NOMO-1 treated with dmso at 0.1 percent for 144 hours (cell line): Measurements from ENCODE around the gene NRIP1.
"Not testable (repeated sequence)": the region's sequence is repeated elsewhere in the genome, so short reads cannot be mapped to it uniquely, and the experiment has no call there.

Source experiments
- DNase-seq: peaks from one replicate; lab custom pipeline; 2025; ENCODE audit not compliant: unreplicated experiment; lab: John Stamatoyannopoulos, UW

NRIP1 gene

GRCh38 chr21:14981246-14981645 lies 83.6 kb downstream of the NRIP1 start:
- DNase-seq, result no peak

- DNase-seq, result no peak
Measured at GRCh38 chr21:14979264-14979663, 85.5 kb downstream of the NRIP1 start.

GRCh38 chr21:14977814-14978213 lies 87.0 kb downstream of the NRIP1 start:
- DNase-seq, result no peak

DNA sequence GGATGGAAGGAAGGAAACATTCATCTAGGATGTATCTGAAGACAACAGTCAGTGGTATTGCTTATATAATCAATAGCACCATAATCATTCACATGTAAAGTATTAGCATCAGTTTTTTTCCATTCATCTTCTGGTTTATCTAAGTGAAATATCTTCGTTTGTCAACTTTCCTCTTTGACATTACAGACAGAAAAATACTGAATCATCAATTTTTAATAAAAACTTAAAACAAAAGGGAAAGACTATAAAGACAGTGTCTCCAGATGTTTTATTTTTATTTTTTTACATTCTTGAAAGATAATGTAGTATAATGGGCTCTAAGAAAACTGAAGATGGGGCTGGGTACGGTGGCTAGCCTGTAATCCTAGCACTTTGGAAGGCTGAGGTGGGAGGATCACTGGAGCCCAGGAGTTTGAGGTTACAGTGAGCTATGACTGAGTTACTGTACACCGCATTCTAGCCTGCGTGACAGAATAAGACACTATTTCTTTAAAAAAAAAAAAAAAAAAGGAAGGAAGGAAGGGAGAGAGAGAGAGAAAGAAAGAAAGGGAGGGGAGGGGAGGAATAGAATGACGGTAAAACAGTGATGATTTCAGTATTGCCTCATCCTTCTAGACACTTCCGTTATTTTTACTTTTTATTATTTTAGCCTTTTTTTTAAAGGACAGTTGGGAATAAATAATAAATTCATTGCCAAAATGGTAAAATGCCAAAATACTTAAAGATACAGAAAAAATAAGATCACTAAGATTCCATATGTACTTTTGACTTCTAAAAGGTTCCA lies 89.5 kb downstream of the NRIP1 start:
- peak; percentile 21 for DNase-seq

- DNase-seq, result no peak
Measured at GRCh38 chr21:14972678-14973077, 92.1 kb downstream of the NRIP1 start.

- no peak for DNase-seq
Measured at GRCh38 chr21:14968821-14969220, 96.0 kb downstream of the NRIP1 start.

DNA sequence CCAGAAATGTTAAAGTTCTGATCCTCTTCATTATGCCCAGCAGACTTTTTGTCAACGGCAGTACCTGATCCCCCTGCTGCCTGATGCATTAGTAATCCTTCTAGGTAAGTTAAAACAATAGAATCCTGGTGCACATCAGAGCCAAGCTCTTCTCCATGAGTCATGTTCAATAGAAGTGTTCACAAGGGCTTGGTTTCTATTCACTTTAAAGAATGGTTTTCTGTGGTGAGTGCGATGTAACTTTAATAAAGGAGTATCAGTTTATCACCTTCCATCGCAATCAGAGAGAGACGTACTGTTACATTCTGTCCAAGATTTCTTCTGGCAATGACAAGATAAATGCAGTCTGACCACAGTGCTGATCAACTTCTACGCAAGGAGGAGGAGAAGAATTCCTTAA lies 96.8 kb downstream of the NRIP1 start:
- no peak for DNase-seq

DNA sequence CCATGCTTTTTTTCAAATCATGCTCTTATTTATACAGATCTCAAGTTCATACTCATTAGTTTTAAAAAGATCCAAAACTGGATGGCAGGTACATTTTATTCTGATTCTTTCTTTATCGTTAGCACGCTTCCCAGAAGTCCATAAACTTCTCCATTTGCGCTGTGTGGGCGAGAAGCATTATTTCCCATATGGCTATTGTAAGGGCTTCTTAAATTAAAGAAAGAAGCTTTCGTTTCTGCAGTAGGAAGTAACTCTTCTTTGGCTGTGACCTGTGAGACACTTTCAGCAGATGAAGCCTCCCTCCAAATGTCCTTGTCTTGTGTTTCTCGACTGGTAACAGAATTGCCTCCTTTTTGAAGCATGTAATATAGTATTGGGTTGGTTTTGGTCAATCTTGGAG lies 100.2 kb downstream of the NRIP1 start:
- no peak for DNase-seq

- no peak for DNase-seq
Measured at GRCh38 chr21:14962217-14962616, 102.6 kb downstream of the NRIP1 start.

DNA sequence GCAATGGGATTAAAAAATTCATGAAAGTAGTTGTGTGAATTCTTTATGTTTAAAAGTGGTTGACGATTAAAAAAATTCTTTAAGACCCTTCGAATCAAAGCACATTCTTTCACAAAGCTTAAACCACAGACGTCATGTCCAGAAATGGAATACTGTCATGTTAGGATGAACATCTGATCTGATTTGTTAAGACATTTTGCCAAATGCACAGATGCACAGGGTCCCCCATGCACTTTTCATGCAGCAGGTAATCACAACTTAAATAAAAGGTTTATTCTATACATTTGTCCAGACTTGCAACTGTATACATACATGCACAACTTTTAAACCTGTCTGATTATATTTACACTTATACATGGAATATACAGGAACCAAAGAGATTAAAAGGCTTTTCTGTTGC lies 103.3 kb downstream of the NRIP1 start:
- DNase-seq, result no peak

GRCh38 chr21:14959343-14959742 lies 105.5 kb downstream of the NRIP1 start:
- no peak for DNase-seq

- DNase-seq, result no peak
Measured at GRCh38 chr21:14957836-14958235, 107.0 kb downstream of the NRIP1 start.

GRCh38 chr21:14956807-14957206 lies 108.0 kb downstream of the NRIP1 start:
- DNase-seq, result no peak

DNA sequence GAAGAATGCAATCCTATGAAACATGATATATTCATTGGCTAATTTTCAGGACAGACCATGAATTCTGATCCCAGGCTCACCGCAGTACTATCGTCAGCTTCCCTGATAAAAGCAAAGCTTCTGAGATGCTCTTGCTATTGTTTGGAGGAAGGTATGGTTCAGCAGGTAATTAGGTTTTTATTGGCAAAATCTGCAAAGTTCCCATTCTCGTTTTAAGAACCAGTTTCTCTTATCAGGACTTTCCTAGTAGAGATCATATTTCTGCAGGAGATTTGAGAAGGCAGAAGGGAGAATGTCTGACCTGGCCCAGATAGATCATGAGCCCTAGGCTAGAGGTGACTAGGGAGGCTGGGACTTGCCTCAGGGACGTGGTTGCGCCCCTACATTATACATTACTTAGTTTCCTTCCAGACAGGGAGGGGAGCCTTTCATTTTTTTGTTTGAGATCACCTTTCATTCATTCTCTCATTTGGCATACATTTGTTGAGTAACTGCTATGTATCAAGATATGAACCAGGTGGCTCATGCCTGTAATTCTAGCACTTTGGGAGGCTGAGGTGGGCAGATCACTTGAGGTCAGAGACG lies 108.8 kb downstream of the NRIP1 start:
- DNase-seq, result no peak

GRCh38 chr21:14952916-14953315 lies 111.9 kb downstream of the NRIP1 start:
- no peak for DNase-seq

GRCh38 chr21:14949603-14950002 lies 115.2 kb downstream of the NRIP1 start:
- DNase-seq, result no peak

DNA sequence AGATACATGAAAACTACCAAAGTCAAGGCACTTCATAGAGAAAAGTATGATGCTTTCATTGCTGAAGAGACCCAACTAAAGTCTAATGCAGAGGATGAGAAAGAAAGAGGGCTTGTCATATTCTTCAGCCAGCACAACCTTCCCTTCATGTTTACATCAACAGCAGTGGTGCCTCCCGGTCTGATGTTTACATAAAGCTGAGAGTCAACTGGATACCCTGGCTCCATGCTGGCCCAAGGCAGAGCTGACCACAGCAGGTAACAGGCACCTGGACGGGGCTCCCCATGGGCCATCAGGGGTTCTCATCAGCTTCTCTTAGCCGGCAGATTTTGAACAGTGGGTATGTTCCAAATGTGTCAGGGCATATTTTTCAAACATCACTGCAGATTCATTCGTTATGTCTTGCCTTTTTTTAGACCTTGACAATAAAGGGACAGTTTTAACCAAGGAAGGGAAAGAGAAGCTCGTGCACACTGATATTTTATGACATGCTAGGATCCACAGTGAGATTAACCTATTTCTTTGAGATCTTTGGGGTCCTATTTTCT lies 117.1 kb downstream of the NRIP1 start:
- DNase-seq, result no peak

- DNase-seq, result no peak
Measured at GRCh38 chr21:14945176-14945575, 119.6 kb downstream of the NRIP1 start.

DNA sequence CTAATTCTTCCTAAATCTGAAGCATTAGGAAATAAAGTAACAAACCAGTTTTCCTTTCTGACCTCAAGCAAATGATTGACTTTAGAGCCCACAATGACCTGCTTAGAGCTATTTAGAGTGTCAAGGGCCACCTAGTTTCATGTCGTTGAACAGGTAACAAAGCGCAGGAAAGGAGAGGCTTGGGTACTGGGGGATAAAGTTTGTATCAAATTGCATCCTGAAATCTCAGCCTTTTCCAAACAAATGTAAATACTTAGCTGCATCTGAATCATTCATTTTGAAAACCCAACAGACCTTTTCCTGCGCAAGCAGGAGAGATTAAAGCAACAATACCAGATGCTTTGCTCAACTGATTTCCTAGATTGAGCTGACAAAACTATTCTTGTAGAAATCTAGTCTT lies 121.2 kb downstream of the NRIP1 start:
- DNase-seq, result no peak

DNA sequence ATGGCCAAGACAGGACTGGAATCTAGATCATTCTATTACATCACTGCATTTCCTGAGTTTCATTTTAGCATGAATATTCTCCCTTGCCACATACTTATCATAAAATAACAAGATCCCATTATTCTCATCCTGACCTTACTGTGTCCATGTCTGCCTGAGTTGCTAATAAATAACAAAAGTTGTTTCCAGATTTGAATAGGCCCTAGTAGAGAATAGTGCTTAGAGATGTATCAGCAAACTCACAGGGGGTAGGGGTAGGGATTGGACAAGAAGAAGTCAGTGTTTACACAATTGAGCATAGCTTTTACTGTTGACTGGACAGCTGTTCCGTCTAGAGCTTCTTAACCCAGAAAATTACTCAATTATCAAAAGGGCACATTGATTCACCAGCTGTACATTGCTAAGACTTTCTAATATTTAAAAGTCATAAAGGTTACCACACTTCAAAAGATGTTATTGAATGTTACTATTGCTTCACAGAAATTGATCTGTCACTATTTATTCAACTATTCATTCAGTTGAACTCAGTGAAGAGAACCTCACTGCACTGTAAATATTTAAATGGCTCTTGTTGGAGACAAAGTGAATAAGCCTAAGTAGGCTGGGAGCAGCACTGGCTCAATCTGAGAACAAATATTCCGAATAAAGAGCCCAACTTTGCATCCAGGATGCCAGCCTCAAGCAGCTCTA lies 121.9 kb downstream of the NRIP1 start:
- no peak for DNase-seq

GRCh38 chr21:14927324-14927723 lies 137.5 kb downstream of the NRIP1 start:
- not testable (repeated sequence) for DNase-seq

DNA sequence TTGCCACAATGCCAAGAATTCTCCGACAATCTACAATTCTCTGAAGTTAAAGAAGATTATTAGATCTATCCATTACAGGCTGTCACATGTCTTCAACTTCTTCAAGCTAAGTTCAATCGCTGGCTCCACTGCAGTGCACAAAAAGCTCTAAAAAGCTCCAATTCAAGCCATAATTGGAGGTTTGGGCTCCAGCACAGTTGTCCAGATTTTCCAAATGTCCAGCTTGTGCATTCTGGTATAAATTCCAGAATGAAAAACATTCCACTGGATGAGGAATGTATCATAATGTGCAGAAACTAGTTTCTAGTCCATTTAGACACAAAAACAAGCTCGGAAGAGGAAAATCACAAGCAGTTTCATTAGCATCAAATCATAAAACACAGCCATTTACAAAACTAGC lies 138.6 kb downstream of the NRIP1 start:
- no peak for DNase-seq
